GM10266 (cell line): ENCODE data around the gene TMEM63B.
"Not testable (repeated sequence)": the region's sequence is repeated elsewhere in the genome, so short reads cannot be mapped to it uniquely, and the experiment has no call there.

Source experiments
- DNase-seq: peaks from one replicate; pipeline ENCODE4 v3.0.0; 2012; ENCODE audit errors: extremely low spot score
- TF ChIP-seq, protein P1 (sequence below): IDR thresholded peaks from 2 replicates; pipeline ENCODE4 v1.5.1; 2012; ENCODE audit warnings: mild to moderate bottlenecking, low read depth; ENCODE audit not compliant: control insufficient read depth, insufficient read depth; ENCODE audit errors: missing control alignments

Gene TMEM63B

DNA sequence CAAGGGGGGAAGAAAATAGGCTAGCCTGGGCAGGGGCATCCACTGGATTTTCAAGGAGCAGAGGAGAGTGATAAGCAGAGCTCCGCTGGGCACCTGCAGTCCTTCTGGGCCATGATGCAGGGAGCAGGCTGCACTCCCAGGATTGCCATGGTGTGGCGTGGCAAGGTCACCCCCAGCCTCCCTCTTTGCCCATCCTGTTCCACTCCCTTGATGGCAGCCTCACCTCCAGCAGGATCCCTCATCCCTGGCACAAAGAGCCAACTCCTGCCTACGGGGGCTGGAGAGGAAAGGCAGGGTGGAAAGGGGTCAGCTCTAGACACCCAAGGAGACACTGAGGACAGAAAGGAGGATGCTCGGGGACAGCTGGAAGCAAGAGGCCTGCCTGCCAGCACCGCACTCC, 67.0 kb downstream of the TMEM63B start:
- TF ChIP-seq, protein P1, sequence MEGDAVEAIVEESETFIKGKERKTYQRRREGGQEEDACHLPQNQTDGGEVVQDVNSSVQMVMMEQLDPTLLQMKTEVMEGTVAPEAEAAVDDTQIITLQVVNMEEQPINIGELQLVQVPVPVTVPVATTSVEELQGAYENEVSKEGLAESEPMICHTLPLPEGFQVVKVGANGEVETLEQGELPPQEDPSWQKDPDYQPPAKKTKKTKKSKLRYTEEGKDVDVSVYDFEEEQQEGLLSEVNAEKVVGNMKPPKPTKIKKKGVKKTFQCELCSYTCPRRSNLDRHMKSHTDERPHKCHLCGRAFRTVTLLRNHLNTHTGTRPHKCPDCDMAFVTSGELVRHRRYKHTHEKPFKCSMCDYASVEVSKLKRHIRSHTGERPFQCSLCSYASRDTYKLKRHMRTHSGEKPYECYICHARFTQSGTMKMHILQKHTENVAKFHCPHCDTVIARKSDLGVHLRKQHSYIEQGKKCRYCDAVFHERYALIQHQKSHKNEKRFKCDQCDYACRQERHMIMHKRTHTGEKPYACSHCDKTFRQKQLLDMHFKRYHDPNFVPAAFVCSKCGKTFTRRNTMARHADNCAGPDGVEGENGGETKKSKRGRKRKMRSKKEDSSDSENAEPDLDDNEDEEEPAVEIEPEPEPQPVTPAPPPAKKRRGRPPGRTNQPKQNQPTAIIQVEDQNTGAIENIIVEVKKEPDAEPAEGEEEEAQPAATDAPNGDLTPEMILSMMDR: no peak
- DNase-seq: peak; percentile 1

DNA sequence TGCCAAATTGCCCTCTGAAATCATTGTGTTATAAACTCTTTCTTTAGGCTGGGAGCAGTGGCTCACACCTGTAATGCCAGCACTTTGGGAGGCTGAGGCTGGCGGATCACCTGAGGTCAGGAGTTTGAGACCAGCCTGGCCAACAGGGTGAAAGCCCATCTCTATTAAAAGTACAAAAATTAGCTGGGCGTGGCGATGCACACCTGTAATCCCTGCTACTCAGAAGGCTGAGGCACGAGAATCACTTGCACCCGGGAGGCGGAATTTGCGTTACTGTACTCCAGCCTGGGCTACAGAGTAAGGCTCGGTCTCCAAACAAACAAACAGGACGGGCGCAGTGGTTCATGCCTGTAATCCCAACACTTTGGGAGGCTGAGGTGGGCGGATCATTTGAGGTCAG, 69.0 kb downstream of the TMEM63B start:
- not testable (repeated sequence) for DNase-seq

DNA sequence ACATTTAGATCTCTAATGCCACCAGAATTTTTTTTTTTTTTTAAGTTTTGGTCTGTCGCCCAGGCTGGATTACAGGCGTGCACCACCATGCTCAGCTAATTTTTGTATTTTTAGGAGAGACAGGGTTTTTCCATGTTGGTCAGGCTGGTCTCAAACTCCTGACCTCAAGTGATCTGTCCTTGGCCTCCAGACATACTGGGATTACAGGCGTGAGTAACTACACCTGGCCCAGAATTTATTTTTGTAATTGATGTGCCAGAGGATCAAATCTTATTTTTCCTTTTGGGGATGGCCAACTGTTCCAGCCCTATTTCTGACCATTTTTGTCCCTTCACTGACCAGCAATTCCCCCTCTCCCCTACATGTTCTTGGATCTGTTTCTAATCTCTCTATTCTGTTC, 71.3 kb downstream of the TMEM63B start:
- no peak for DNase-seq
- TF ChIP-seq, protein P1: no peak

DNA sequence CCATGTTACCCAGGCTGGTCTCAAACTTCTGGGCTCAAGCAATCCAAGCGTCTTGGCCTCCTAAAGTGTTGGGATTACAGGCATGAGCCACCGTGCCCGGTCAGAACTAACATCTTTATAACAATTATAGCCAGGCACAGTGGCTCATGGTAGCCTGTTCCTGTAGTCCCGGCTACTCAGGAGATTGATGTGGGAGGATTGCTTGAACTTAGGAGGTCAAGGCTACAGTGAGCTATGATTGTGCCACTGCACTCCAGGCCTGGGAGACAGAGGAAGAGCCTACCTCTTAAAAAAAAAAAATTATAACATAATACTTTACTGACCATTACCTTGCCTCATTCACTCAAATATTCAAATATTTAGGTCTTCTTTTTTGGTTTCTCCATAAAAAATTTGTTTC, 72.5 kb downstream of the TMEM63B start:
- TF ChIP-seq, protein P1: no peak
- no peak for DNase-seq

DNA sequence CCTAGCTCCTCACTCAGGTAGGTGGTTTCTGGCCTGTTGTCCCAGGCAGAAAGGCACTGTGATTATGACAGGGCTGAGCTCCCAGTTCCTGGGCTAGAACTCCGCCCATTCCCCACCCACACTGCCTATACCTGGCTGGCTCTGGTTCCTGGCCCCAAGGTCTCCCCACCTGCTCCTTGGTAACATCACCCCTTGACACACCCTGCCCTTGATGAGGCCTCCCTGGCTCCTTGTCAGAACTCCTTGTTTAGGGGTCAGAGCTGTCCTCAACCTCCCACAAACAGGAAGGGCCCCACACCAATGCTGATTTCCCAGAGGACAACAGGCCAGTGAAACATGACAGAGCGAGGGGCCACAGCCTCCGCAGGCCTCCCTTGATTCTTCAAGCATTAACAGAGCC, 73.8 kb downstream of the TMEM63B start:
- TF ChIP-seq, protein P1: no peak
- DNase-seq: no peak

DNA sequence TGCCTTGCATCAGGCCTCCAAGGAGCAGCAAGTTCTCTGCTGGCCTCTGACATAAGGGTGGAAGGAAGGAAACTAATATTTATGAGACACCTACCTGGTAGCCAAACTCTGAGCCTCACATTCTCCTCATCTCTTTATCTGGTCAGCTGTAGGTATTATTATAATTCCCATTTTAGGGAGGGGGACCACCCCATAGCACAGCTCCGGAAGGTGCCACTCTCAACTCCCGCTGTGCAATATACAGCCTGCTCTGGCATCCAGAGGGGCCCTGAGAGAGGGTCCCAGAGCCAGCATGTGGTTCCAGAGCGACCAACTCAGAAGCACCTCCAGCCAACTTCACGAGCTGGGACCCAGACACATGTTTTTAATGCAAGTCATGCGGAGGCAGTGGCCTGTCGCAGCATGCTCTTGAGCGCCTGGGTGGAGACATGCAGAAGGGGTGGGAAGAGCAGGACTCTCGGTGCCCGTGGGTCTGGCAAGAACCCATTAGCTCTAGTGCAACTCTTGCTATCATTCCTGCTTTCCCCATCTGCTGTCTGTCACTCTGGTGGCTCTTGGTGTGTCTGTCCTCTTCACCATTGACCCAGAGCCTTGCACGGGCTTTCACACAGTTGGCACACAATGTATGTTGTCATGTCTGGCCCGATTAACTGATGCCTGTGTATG, 74.4 kb downstream of the TMEM63B start:
- TF ChIP-seq, protein P1: no peak
- no peak for DNase-seq

DNA sequence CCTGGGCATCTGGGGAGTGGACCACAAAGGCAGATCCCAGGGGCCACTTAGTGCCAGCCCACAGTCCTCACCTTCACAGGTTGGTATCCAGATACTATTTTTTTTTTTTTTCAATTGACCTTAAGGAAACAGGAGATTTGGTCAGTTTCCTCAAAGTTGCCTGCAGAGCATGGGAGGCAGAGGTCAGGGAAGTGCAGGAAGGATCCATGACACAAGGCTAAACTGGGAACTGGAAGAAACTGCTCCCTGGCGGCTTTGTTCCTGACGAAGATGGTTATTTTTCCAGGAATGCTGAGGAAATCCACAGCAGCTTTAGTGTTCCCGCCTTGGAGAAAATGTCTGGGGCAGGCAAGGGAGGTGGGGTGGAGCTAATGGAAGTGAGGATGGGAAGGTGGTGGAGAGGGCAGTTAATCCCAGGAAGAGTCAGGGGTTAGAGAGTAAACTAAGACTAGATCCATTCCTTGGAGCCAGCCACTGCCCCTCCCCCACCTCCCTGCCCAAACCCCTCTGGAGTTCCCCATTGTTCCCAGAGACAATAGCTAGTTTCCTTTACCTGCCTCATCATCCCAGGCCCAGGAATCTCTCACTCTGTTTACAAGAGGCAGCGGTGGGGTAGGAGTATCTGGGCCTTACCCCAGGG, 75.1 kb downstream of the TMEM63B start:
- DNase-seq: no peak
- TF ChIP-seq, protein P1: no peak
